Right cardiac atrium (tissue), 5 donors: Measurements from ENCODE around the gene CELF4. TPM values are rescaled to one million over a fixed set of nuclear protein-coding genes. Genes with fewer than 3 reads are reported as not detected.

Source experiments
- ATAC-seq, 2 donors: fragments of 200-7000 bp; cut with Tn5 transposase; one replicate each; pipeline versions ENCODE4 v1.8.0 to v1.9.1; 2020; ENCODE audit warnings: moderate library complexity in 2 of 2, mild to moderate bottlenecking in 1 of 2
- DNase-seq, 3 donors: peaks; one replicate each; pipeline ENCODE4 v3.0.0-alpha.2; 2020
- H3K27ac ChIP-seq: one replicate; pipeline ENCODE4 v1.5.1; 2013; ENCODE audit warnings: mild to moderate bottlenecking, low read length, control low read depth, moderate library complexity
- H3K27me3 ChIP-seq: one replicate; pipeline ENCODE4 v1.6.1; 2013; ENCODE audit not compliant: control insufficient read depth, insufficient read depth
- H3K4me1 ChIP-seq: one replicate; pipeline ENCODE4 v1.6.1; 2013; ENCODE audit warnings: low read length; ENCODE audit not compliant: control insufficient read depth, insufficient read depth
- H3K4me3 ChIP-seq: one replicate; pipeline ENCODE4 v1.5.1; 2013; ENCODE audit warnings: low read length, control low read depth
- H3K9me3 ChIP-seq: one replicate; pipeline ENCODE4 v1.6.1; 2013; ENCODE audit warnings: low read length; ENCODE audit not compliant: control insufficient read depth
- WGBS: extraction: QIAGEN DNeasy Blood & Tissue Kit; methylation state at CpG from one replicate; pipeline ENCODE4 v1.1.7; 2013; 5-methylcytosine and 5-hydroxymethylcytosine counted together
- intact Hi-C, 4 donors: fragments of 100-400 bp; cut with DNase I; formaldehyde crosslinking; loops; one replicate each; pipeline versions ENCODE4 v1.11.0 to v1.14.0; 2022 to 2023
- polyA plus RNA-seq: library from polyadenylated mRNA; stranded (reverse); fragments of 200-250 nt; gene quantifications from one replicate; pipeline ENCODE4 v1.2.3, GENCODE V29; 2013
- total RNA-seq, 4 donors: library from RNA; stranded (reverse); fragmentation: NEBNext Ultra II Directional; extraction: Animal tissue kit (Norgen Biotek cat#: 25700); gene quantifications; one replicate each; pipeline ENCODE4 v1.2.1, GENCODE V29; 2021
- donor health status: healthy with polysubstance abuse.
- donor health status: DM: no; HTN: yes; CAD: no.
- donor health status: DM: no; HTN: no; CAD: no.
- donor health status: DM: no; HTN: yes; CAD: no; lungs with severe emphysema.
- donor health status: DM: yes; HTN: yes; CAD: no.

CELF4 gene
- total and polyA plus RNA-seq, 5 donors: 0.79 to 1.4 (median 1.1) TPM

GRCh38 chr18:37571266-37571665 is 5.7 kb upstream of the CELF4 start:
- 74% methylated on average over 5 of the region's 5 CpGs for WGBS
- no peak overlapping the region for H3K4me3 ChIP-seq
- no peaks in the 10 kb centered on the region for H3K4me1 ChIP-seq
- no peak overlapping the region for H3K27ac ChIP-seq
- DNase-seq (no peak), ATAC-seq (no peak)
- intact Hi-C loops: no loop called here
- no peaks in the 10 kb centered on the region for H3K9me3 ChIP-seq
- no peaks in the 10 kb centered on the region for H3K27me3 ChIP-seq

GRCh38 chr18:37570336-37570930 is 4.8 kb upstream of the CELF4 start:
- 78% methylated on average over 5 of the region's 5 CpGs for WGBS
- ATAC-seq (no peak), DNase-seq (no peak)
- Histone ChIP-seq H3K9me3 (no peaks in the 10 kb centered on the region), H3K4me1 (no peaks in the 10 kb centered on the region), H3K4me3 (no peak overlapping the region), H3K27me3 (no peaks in the 10 kb centered on the region), H3K27ac (no peak overlapping the region)
- intact Hi-C loops: no loop called here

GRCh38 chr18:37568671-37569070 is 3.1 kb upstream of the CELF4 start:
- 62% methylated on average over 4 of the region's 4 CpGs for WGBS
- Histone ChIP-seq H3K4me3 (no peak overlapping the region), H3K9me3 (no peaks in the 10 kb centered on the region), H3K27me3 (no peaks in the 10 kb centered on the region), H3K27ac (no peak overlapping the region), H3K4me1 (peaks cover 2% of the 10 kb centered on the region)
- intact Hi-C loops: no loop called here
- no peak for ATAC-seq
- DNase-seq: no peak

- Histone ChIP-seq H3K9me3 (no peaks in the 10 kb centered on the region), H3K4me3 (peak overlapping the region; percentile 58), H3K27me3 (no peaks in the 10 kb centered on the region), H3K4me1 (peaks cover 2% of the 10 kb centered on the region), H3K27ac (no peak overlapping the region)
- intact Hi-C loops: no loop called here
- ATAC-seq (no peak), DNase-seq (no peak)
- WGBS: 38% methylated on average over 10 of the region's 10 CpGs
Measured at GRCh38 chr18:37567994-37568359, 2.4 kb upstream of the CELF4 start.

- no peak for DNase-seq
- Histone ChIP-seq H3K27me3 (no peaks in the 10 kb centered on the region), H3K27ac (no peak overlapping the region), H3K9me3 (no peaks in the 10 kb centered on the region), H3K4me3 (peak overlapping the region; percentile 58), H3K4me1 (peaks cover 2% of the 10 kb centered on the region)
- ATAC-seq: no peak
- WGBS: 4% methylated on average over 72 of the region's 72 CpGs
- intact Hi-C loops: no loop called here
Measured at GRCh38 chr18:37567061-37567993, 1.7 kb upstream of the CELF4 start.

- intact Hi-C loops: no loop called here
- Histone ChIP-seq H3K4me3 (peak overlapping the region; percentile 58), H3K27ac (no peak overlapping the region), H3K27me3 (no peaks in the 10 kb centered on the region), H3K4me1 (peaks cover 2% of the 10 kb centered on the region), H3K9me3 (no peaks in the 10 kb centered on the region)
- 1% methylated on average over 51 of the region's 51 CpGs for WGBS
- ATAC-seq (peak in 1 of 2 donors; percentile 20), DNase-seq (peak in 1 of 3 donors; percentile 20)
Measured at GRCh38 chr18:37566479-37567060, 972 bp upstream of the CELF4 start.

GRCh38 chr18:37565977-37566478 is 430 bp upstream of the CELF4 start:
- ATAC-seq (peak; percentile 79 to 80), DNase-seq (peak; percentile 58 to 78 (median 77))
- Histone ChIP-seq H3K9me3 (no peaks in the 10 kb centered on the region), H3K27ac (no peak overlapping the region), H3K27me3 (no peaks in the 10 kb centered on the region), H3K4me3 (peak overlapping the region; percentile 58), H3K4me1 (peaks cover 2% of the 10 kb centered on the region)
- WGBS: under 1% methylated on average over 49 of the region's 49 CpGs
- intact Hi-C loops: no loop called here

GRCh38 chr18:37564711-37565100 is 892 bp downstream of the CELF4 start:
- H3K9me3 ChIP-seq: no peaks in the 10 kb centered on the region
- H3K27ac ChIP-seq: no peak overlapping the region
- intact Hi-C loops: no loop called here
- DNase-seq (peak; percentile 66 to 86 (median 79)), ATAC-seq (peak; percentile 76 to 78)
- H3K27me3 ChIP-seq: no peaks in the 10 kb centered on the region
- no peak overlapping the region for H3K4me3 ChIP-seq
- H3K4me1 ChIP-seq: peaks cover 2% of the 10 kb centered on the region
- WGBS: 2% methylated on average over 19 of the region's 19 CpGs

GRCh38 chr18:37563931-37564392 is 1.6 kb downstream of the CELF4 start:
- no peaks in the 10 kb centered on the region for H3K9me3 ChIP-seq
- no peak overlapping the region for H3K27ac ChIP-seq
- intact Hi-C loops: no loop called here
- no peak overlapping the region for H3K4me3 ChIP-seq
- WGBS: 27% methylated on average over 13 of the region's 13 CpGs
- ATAC-seq (no peak), DNase-seq (no peak)
- no peaks in the 10 kb centered on the region for H3K27me3 ChIP-seq
- H3K4me1 ChIP-seq: peaks cover 2% of the 10 kb centered on the region

GRCh38 chr18:37561986-37562385 is 3.6 kb downstream of the CELF4 start:
- H3K9me3 ChIP-seq: no peaks in the 10 kb centered on the region
- intact Hi-C loops: no loop called here
- peaks cover 2% of the 10 kb centered on the region for H3K4me1 ChIP-seq
- H3K27ac ChIP-seq: no peak overlapping the region
- no peak for DNase-seq
- H3K4me3 ChIP-seq: no peak overlapping the region
- no peaks in the 10 kb centered on the region for H3K27me3 ChIP-seq
- WGBS: 15% methylated on average over 1 of the region's 1 CpG
- no peak for ATAC-seq

- 27% methylated on average over 2 of the region's 2 CpGs for WGBS
- no peak overlapping the region for H3K4me3 ChIP-seq
- no peak overlapping the region for H3K27ac ChIP-seq
- intact Hi-C loops: no loop called here
- ATAC-seq: no peak
- DNase-seq: no peak
- peaks cover under 1% of the 10 kb centered on the region for H3K4me1 ChIP-seq
- H3K27me3 ChIP-seq: no peaks in the 10 kb centered on the region
- no peaks in the 10 kb centered on the region for H3K9me3 ChIP-seq
Measured at GRCh38 chr18:37560003-37560402, 5.6 kb downstream of the CELF4 start.
